ENCODE results near the gene GNG2.

The GNG2 gene

DNA sequence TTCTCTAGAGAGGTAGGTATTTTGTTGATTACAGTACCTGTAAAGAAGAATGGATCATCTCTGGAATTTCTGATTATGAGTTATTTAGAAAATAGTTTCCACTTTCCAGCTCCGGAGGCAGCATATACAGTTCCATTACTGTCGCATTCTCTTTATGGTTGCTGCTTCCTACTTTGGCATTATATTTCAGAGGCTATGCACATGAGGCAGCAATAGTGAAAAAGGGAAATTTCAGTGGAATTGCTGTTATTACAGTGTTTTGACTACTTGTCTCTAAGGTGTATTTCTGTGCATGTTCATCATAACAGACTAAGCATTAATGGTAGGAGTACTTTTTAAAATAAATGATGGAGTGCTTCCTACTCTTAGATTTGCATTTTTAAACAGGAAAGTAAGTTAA, 10.2 kb downstream of the GNG2 start:
- DNase-seq (ENCODE audit: low read depth): no peak
- no peak overlapping the region for H3K4me3 ChIP-seq (ENCODE audit: low read depth, low read length)
- TF ChIP-seq, protein P1, sequence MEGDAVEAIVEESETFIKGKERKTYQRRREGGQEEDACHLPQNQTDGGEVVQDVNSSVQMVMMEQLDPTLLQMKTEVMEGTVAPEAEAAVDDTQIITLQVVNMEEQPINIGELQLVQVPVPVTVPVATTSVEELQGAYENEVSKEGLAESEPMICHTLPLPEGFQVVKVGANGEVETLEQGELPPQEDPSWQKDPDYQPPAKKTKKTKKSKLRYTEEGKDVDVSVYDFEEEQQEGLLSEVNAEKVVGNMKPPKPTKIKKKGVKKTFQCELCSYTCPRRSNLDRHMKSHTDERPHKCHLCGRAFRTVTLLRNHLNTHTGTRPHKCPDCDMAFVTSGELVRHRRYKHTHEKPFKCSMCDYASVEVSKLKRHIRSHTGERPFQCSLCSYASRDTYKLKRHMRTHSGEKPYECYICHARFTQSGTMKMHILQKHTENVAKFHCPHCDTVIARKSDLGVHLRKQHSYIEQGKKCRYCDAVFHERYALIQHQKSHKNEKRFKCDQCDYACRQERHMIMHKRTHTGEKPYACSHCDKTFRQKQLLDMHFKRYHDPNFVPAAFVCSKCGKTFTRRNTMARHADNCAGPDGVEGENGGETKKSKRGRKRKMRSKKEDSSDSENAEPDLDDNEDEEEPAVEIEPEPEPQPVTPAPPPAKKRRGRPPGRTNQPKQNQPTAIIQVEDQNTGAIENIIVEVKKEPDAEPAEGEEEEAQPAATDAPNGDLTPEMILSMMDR (IDR thresholded peaks at IDR 0.05; ENCODE audit: control insufficient read depth, extremely low read depth, insufficient read depth): no peak

DNA sequence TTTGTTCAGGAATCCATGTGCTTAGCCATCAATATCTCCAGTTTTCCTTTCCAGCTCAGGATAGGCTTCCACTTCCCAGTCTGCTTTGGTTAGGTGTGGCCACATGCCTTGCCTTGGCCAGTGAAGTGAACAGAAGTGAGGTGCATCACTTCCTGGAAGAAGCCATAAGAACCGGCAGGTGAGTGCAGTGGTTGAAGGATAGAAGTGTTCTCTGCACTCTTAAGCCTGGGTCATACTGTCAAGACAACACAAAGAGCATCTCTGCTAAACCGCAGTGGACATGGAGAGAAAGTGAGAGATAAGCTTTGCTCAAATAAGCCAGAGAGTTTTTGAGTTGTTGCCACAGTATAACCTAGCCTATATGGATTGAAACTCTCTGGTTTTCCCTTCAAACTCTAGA, 11.4 kb downstream of the GNG2 start:
- DNase-seq (ENCODE audit: low read depth): no peak
- TF ChIP-seq, protein P1 (IDR thresholded peaks at IDR 0.05; ENCODE audit: control insufficient read depth, extremely low read depth, insufficient read depth): no peak

GRCh38 chr14:51872396-51872795, 12.0 kb downstream of the GNG2 start:
- TF ChIP-seq, protein P1 (IDR thresholded peaks at IDR 0.05; ENCODE audit: control insufficient read depth, extremely low read depth, insufficient read depth): no peak
- H3K4me3 ChIP-seq (ENCODE audit: low read depth, low read length): no peak overlapping the region

More for the DNA sequence above, 11.4 kb downstream of the GNG2 start:
- no peak overlapping the region for H3K4me3 ChIP-seq (ENCODE audit: low read depth, low read length)

DNA sequence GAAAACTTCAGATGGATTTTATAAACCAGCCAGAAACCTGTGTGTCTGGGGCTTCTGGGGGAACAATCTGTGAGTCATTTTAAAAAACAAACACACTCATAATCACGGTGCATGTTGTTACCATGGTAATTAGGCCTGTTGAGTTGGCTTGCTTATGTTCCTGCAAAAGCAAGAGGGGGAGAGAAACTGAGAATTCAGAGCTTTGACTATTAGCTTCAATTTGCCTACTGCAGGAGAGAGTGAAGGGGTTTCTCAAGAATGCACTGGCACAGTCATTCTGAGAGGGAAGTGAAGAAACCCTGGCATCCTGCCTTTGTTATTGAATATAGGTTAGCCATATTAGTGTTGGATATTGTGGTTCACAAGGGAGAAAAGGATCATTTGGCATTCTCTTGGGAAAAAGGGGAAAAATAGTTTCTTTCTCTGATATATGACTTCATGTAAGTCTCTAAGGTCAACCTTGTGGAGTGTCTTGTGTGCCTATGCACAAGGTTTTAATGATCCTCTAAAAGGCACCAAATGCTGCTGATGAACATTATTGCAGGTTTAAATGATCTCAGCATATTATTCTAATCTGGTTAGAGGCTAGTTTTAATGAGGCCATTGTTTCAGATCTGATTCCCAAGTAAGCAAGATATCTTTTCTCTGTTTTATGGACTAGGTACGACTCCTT, 12.9 kb downstream of the GNG2 start:
- no peak overlapping the region for H3K4me3 ChIP-seq (ENCODE audit: low read depth, low read length)
- TF ChIP-seq, protein P1 (IDR thresholded peaks at IDR 0.05; ENCODE audit: control insufficient read depth, extremely low read depth, insufficient read depth): no peak
- DNase-seq (ENCODE audit: low read depth): no peak

More at GRCh38 chr14:51872396-51872795, 12.0 kb downstream of the GNG2 start:
- DNase-seq (ENCODE audit: low read depth): no peak

DNA sequence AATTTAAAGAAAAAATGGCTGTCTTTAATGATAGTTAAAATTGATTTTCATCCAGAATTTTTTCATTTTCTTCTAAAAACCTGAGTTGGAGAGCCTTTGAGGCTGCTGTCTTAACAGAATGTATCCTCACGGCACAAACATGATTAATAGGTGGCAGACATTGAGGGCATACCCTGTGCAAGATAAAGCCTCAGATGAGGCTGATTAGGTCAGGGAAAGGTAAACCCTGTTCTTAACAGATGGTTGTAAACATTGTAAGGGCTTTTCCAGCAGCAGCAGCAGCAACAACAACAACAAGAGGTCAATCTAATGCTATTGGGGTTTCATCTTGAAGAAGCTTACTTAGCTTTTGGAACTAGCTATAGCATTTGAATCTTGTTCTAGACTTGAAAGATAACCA, 17.4 kb downstream of the GNG2 start:
- no peak for DNase-seq (ENCODE audit: low read depth)
- TF ChIP-seq, protein P1 (IDR thresholded peaks at IDR 0.05; ENCODE audit: control insufficient read depth, extremely low read depth, insufficient read depth): no peak
- no peak overlapping the region for H3K4me3 ChIP-seq (ENCODE audit: low read depth, low read length)

DNA sequence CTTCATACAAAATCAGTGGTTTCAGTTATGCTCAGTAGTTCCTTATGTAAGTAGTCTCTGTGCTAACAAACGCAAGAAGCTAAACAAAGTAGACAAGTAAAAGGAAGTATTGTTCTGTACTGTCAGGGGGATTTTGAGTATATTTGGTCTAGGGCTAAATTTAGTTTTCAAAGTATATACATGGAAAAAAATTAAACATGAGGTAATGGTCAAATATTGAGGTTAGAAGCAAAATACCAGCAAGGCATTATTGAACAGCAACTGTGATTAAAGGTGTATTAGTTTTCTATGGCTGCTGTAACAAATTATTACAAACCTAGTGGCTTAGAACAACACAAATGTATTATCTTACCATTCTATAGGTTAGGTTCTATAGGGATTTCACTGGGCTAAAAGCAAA, 18.8 kb downstream of the GNG2 start:
- DNase-seq (ENCODE audit: low read depth): no peak
- H3K4me3 ChIP-seq (ENCODE audit: low read depth, low read length): no peak overlapping the region
- TF ChIP-seq, protein P1 (IDR thresholded peaks at IDR 0.05; ENCODE audit: control insufficient read depth, extremely low read depth, insufficient read depth): no peak

Data from LNCaP clone FGC (cell line).